DMS153 treated with DMSO at 0.1 percent for 48 hours (cell line): ENCODE data around the gene MT3.

Experiments
- DNase-seq: peaks from one replicate; lab custom pipeline; 2025; ENCODE audit not compliant: unreplicated experiment; lab: John Stamatoyannopoulos, UW

MT3 gene

GRCh38 chr16:56589141-56590039 is at the start of gene MT3:
Gene MT3 (plus strand): TSS chr16:56589528. CDS start chr16:56589591, 63 bp downstream.
- peak; percentile 12 for DNase-seq

- DNase-seq, result no peak
Measured at GRCh38 chr16:56539656-56540055, 49.7 kb upstream of the MT3 start.

- no peak for DNase-seq
Measured at GRCh38 chr16:56542039-56542438, 47.3 kb upstream of the MT3 start.

- peak; percentile 48 for DNase-seq
Measured at GRCh38 chr16:56547120-56547948, 42.0 kb upstream of the MT3 start.

GRCh38 chr16:56547949-56548567 is 41.3 kb upstream of the MT3 start:
- no peak for DNase-seq

GRCh38 chr16:56549161-56549560 is 40.2 kb upstream of the MT3 start:
- DNase-seq, result no peak

GRCh38 chr16:56549744-56550385 is 39.5 kb upstream of the MT3 start:
- no peak for DNase-seq

- no peak for DNase-seq
Measured at GRCh38 chr16:56551796-56552738, 37.3 kb upstream of the MT3 start.

- DNase-seq, result no peak
Measured at GRCh38 chr16:56554441-56554840, 34.9 kb upstream of the MT3 start.

GRCh38 chr16:56558024-56558747 is 31.1 kb upstream of the MT3 start:
- DNase-seq, result no peak

GRCh38 chr16:56559109-56559508 is 30.2 kb upstream of the MT3 start:
- no peak for DNase-seq

GRCh38 chr16:56560447-56560846 is 28.9 kb upstream of the MT3 start:
- DNase-seq, result no peak

GRCh38 chr16:56561126-56561525 is 28.2 kb upstream of the MT3 start:
- no peak for DNase-seq

GRCh38 chr16:56564793-56565477 is 24.4 kb upstream of the MT3 start, which contains the start of gene MT4:
Gene MT4 (plus strand): TSS chr16:56565073. CDS start chr16:56565129, 56 bp downstream.
- DNase-seq, result no peak

GRCh38 chr16:56569971-56570370 is 19.4 kb upstream of the MT3 start:
- DNase-seq, result no peak

- no peak for DNase-seq
Measured at GRCh38 chr16:56571525-56571924, 17.8 kb upstream of the MT3 start.

- DNase-seq, result no peak
Measured at GRCh38 chr16:56574625-56575024, 14.7 kb upstream of the MT3 start.

- peak; percentile 83 for DNase-seq
Measured at GRCh38 chr16:56576585-56577299, 12.6 kb upstream of the MT3 start.
